GM19328 (cell line): ENCODE data around the gene SYT17.

Source experiments
- ATAC-seq: cut with Tn5 transposase; IDR thresholded peaks from one replicate; pipeline ENCODE4 v1.9.1; 2021; ENCODE audit warnings: mild to moderate bottlenecking, moderate library complexity; ENCODE audit not compliant: unreplicated experiment

The SYT17 gene

GRCh38 chr16:19292186-19292585 is 124.1 kb downstream of the SYT17 start:
- ATAC-seq: no peak

- ATAC-seq: peak; percentile 83
Measured at GRCh38 chr16:19294156-19294649, 126.2 kb downstream of the SYT17 start.

DNA sequence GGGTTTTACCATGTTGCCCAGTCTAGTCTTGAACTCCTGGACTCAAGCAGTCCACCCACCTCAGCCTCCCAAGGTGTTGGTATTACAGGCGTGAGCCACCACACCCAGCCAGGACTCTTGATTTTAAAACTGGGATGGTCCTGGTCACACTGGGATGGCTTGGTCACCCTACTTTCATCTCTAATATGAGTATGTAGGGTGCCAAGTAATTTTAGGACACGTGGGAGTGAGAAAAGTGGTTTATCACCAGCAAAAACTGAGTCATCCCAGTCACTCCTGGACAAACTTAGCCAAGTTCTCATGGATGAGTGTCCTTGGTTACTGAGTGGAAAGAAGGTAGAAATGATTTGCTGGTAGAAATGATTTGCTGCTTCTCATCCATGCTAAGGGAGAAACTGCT is 127.4 kb downstream of the SYT17 start:
- no peak for ATAC-seq

DNA sequence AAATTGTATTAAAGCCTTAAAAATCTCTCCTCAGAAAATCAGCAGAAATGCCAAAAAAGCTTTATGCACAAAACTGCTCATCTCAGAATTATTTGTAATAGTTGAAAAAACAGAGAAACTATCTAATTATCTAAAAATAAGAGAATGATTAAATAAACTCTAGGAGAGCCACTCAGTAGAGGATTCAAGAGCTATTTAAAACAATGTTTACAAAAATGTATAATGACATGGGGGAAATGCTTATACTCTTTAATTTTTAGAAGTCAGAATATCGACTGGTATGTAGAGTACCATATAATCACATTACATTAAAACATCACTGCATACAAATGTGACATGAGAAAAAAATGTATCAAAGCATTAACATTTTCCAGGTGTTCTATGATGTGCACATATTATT is 129.4 kb downstream of the SYT17 start:
- no peak for ATAC-seq

DNA sequence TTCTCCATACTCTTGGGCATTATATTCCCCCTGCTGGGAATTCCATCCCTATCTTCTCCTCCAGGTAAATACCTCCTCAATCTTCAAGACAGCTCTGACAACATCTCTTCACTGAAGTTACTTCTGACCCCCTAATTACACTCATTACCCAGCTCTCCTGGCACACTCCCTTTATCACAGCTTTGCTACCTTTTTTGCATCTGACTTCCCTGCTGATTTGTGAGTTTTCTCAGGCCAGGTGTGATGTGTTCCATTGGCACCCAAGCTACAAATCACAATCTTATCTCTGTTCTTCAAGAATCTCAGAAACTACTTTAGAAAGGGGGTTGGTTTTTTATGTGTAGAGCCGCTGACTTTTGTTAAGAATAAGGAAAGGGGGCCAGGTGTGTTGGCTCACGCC is 131.5 kb downstream of the SYT17 start:
- ATAC-seq: no peak

DNA sequence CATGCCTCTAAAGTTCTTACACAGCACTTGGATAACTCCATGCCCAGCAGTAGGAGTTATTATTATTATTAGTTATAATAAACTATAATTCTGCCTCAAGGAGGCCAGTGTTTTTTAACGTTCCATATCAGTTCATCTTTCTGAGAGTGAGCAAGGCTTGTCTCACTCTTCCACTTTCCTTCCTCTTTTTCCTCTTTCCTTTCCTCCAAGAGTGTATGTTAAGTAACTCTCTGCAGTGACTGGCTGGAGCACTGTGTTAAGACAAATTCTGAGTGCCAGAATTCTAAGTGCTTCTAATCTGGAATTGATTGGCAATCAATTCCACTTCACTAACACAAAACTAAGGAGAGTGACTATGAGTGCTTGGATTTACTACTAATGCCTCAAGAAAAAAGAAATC is 133.9 kb downstream of the SYT17 start:
- ATAC-seq: no peak

DNA sequence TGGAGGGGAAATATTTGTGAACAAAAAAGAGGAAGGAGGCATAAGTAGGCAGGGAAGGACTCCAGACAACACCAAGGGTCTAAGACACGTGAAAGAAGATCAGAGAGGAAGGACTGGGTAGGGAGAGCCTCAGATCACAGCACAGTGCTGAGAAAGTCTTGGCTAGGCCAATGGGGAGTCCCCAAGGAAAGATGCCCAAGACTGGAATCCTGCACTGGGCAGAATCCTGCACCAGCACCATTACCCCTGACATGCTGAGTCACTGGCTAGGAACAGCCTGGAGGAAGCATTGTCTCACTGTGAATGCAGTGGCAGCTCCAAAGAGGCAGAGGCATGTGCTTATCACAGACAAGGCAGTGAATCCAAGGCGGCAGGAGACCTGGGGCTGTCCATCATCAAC is 136.7 kb downstream of the SYT17 start:
- no peak for ATAC-seq

GRCh38 chr16:19305443-19305842 is 137.4 kb downstream of the SYT17 start:
- ATAC-seq: no peak

DNA sequence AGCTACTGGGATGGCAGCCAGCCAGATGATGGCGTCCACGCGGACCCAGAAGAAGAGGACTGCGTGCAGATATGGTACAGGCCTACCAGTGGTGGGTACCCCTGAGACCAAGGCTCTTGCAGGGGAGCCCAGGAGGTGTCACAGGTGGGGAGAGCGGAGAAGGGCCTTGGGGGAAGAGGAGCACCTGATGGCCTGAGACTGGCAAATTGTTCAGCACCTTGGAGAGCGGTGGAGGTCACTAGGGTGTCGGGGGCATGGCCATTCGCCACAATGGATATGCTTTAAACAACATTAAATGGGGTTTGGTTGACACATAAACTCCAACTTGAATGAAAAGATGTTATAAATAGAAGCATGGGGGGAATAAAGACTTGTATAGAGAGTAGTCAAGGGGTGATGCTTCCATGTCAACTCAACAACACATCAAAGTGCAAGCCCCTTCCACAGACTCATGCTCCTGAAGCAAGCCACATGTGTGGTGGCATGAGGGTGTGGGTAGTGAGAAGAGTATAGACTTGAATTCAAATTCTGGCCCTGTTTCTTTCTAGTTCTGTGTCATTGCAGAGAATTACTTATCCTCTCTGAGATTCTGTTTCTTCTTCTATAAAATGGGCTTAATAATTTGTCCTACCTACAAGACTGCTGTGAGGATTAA is 139.7 kb downstream of the SYT17 start:
- no peak for ATAC-seq

DNA sequence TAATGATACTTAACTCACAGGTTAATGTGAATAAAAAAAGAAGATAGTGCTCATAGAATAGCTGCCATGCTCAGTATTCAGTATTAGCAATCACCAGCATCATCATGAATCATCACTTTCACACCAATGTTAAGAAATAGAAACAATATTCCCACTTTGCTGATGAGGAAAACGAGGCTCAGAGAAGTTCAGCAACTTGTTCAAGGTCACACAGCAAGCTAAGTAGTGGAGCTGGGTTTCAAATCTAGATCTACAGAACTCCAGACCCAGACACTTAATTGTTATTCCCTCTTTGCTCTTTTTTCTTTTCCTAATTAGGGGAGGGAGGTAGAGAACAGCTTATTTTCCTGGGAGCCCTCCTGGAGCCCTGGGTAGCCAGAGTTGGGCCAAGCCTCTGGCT is 140.4 kb downstream of the SYT17 start:
- no peak for ATAC-seq

- no peak for ATAC-seq
Measured at GRCh38 chr16:19309178-19309577, 141.1 kb downstream of the SYT17 start.

- no peak for ATAC-seq
Measured at GRCh38 chr16:19314718-19315425, 146.8 kb downstream of the SYT17 start.

DNA sequence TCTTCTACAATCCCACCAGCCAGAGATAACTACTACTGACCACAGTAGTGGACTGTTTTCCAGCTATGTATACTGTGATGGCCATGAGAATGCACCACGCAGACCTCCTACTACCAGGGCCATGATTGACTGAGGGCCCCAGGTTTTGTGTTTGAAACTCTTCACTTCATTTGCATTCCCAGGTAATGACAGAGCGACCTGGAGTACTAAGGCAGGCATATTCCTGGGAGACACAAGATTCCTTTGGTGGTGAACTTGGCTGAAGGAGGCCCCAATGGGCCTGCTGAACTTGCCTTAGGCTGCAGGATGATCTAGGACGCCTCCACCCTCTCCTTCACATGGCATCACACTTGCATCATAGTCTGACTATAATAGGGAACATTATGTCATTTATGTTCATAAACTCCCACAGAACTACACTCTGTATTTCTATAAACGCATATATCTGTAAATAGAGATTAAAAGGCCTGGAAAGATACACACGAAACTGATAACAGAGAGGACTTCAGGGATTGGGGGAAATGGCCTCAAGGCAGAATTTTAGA is 147.9 kb downstream of the SYT17 start:
- no peak for ATAC-seq

GRCh38 chr16:19316846-19317245 is 148.8 kb downstream of the SYT17 start:
- ATAC-seq: no peak
